GM12878 (cell line): ENCODE results near the gene UBXN7. TPM values are rescaled to one million over a fixed set of nuclear protein-coding genes. Genes with fewer than 3 reads are reported as not detected.

Experiments used
- ATAC-seq: fragments of 200-7000 bp; cut with Tn5 transposase; 3 replicates; pipeline ENCODE4 v1.9.1; 2020; ENCODE audit warnings: mild to moderate bottlenecking, moderate library complexity
- BruUV-seq: library from RNA; stranded (reverse); fragments of 400-500 nt; replicated peaks from 2 replicates; lab custom pipeline; 2021; lab: Mats Ljungman, UMichigan
- CTCF ChIA-PET: fragments of 300-600 bp; sonication (Branson Sonifier 250); formaldehyde crosslinking; extraction: SDS; loops from one replicate; lab custom pipeline; 2021; ENCODE audit warnings: inconsistent platforms; lab: Yijun Ruan, JAX
- POLR2A ChIA-PET: fragments of 350-600 bp; formaldehyde crosslinking; extraction: SDS; loops from one replicate; lab custom pipeline; 2021; ENCODE audit warnings: inconsistent platforms; lab: Charles Lee
- RAD21 ChIA-PET: fragments of 300-600 bp; sonication (Branson Sonifier 250); formaldehyde crosslinking; loops from one replicate; lab custom pipeline; 2023; ENCODE audit warnings: antibody characterized with exemption; ENCODE audit not compliant: unreplicated experiment; lab: Charles Lee
- SMC1A ChIA-PET: fragments of 300-600 bp; sonication (Branson Sonifier 250); formaldehyde crosslinking; loops from one replicate; lab custom pipeline; 2023; ENCODE audit not compliant: unreplicated experiment, uncharacterized antibody; lab: Charles Lee
- DNase-seq: peaks from one replicate; pipeline ENCODE4 v3.0.0-alpha.2; 2011; ENCODE audit warnings: low read depth, low spot score
- FAIRE-seq: peaks from 3 replicates; lab custom pipeline; 2011; peaks lifted over from hg19 to GRCh38; lab: Jason Lieb, UNC
- H2AFZ ChIP-seq: 2 replicates; pipeline ENCODE4 v1.6.0; 2011; ENCODE audit warnings: low read depth, low read length, control low read depth; ENCODE audit not compliant: control insufficient read depth
- H3K27ac ChIP-seq: 2 replicates; pipeline ENCODE4 v1.5.1; 2011; ENCODE audit warnings: control low read depth; ENCODE audit not compliant: control insufficient read depth, insufficient read depth
- H3K27me3 ChIP-seq, 2 experiments: replicated peaks in 1 of 2; 2 replicates each; pipeline versions ENCODE4 v1.6.0 to v1.6.1; 2011; ENCODE audit warnings: low read length in 1 of 2; ENCODE audit not compliant: control insufficient read depth in 2 of 2, insufficient read depth in 2 of 2
- H3K36me3 ChIP-seq, 2 experiments: 2 replicates each; pipeline ENCODE4 v1.5.1; 2011; ENCODE audit warnings: low read length in 1 of 2; ENCODE audit not compliant: control insufficient read depth in 2 of 2, insufficient read depth in 2 of 2
- H3K4me1 ChIP-seq: 2 replicates; pipeline ENCODE4 v1.6.1; 2011; ENCODE audit warnings: mild to moderate bottlenecking, low read length, moderate library complexity, mixed read lengths; ENCODE audit not compliant: control insufficient read depth, insufficient read depth
- H3K4me2 ChIP-seq: 2 replicates; pipeline ENCODE4 v1.6.0; 2011; ENCODE audit warnings: control low read depth; ENCODE audit not compliant: control insufficient read depth, insufficient read depth
- H3K4me3 ChIP-seq: fragments of 200-600 bp; sonication (generic); 2 replicates; pipeline ENCODE4 v1.5.1; 2016
- H3K79me2 ChIP-seq: 2 replicates; pipeline ENCODE4 v1.6.0; 2011; ENCODE audit warnings: low read length; ENCODE audit not compliant: control insufficient read depth, insufficient read depth
- H3K9ac ChIP-seq: 2 replicates; pipeline ENCODE4 v1.8.0; 2011; ENCODE audit warnings: low read length, control low read depth, mixed read lengths; ENCODE audit not compliant: control insufficient read depth, insufficient read depth
- H3K9me3 ChIP-seq: replicated peaks from 3 replicates; pipeline ENCODE4 v1.5.1; 2011; ENCODE audit warnings: mild to moderate bottlenecking, low read length; ENCODE audit not compliant: control insufficient read depth, insufficient read depth
- H4K20me1 ChIP-seq: 2 replicates; pipeline ENCODE4 v1.6.0; 2011; ENCODE audit not compliant: control insufficient read depth, insufficient read depth
- ASH2L ChIP-seq: fragments of 300-600, 200-600 bp; sonication (generic); IDR thresholded peaks from 2 replicates; pipeline ENCODE4 v1.6.1; 2017; ENCODE audit warnings: low read depth, mild to moderate bottlenecking, borderline replicate concordance
- ETV6 ChIP-seq, 2 experiments: fragments of 450-650 bp in 1 of 2; IDR thresholded peaks in 1 of 2; conservative IDR thresholded peaks in 1 of 2; 2 replicates each; pipeline ENCODE4 v1.6.1; 2014; ENCODE audit warnings: antibody characterized with exemption in 1 of 2, borderline replicate concordance in 1 of 2, low read depth in 1 of 2, mild to moderate bottlenecking in 1 of 2, moderate library complexity in 1 of 2
- KLF5 ChIP-seq: fragments of 450-650 bp; IDR thresholded peaks from 2 replicates; pipeline ENCODE4 v1.6.1; 2014; ENCODE audit warnings: mild to moderate bottlenecking; ENCODE audit not compliant: partially characterized antibody
- MXI1 ChIP-seq: fragments of 150-350 bp; IDR thresholded peaks from 2 replicates; pipeline ENCODE4 v1.6.1; 2011; ENCODE audit warnings: low read depth, mild to moderate bottlenecking, inconsistent platforms, low read length, improper control_type of control experiment
- NBN ChIP-seq: fragments of 450-650 bp; IDR thresholded peaks from 2 replicates; pipeline ENCODE4 v1.6.1; 2016
- NR2C2 ChIP-seq: IDR thresholded peaks from 2 replicates; pipeline ENCODE4 v1.6.1; 2011; ENCODE audit warnings: borderline replicate concordance, low read depth; ENCODE audit not compliant: control insufficient read depth, insufficient read length
- POLR2AphosphoS2 ChIP-seq: IDR thresholded peaks from 2 replicates; pipeline ENCODE4 v1.6.1; 2011; ENCODE audit warnings: low read depth, mild to moderate bottlenecking, low read length, improper control_type of control experiment, moderate library complexity
- RCOR1 ChIP-seq: conservative IDR thresholded peaks from 2 replicates; pipeline ENCODE4 v1.6.1; 2012; ENCODE audit warnings: low read depth, low read length, improper control_type of control experiment
- SREBF1 ChIP-seq: IDR thresholded peaks from 2 replicates; pipeline ENCODE4 v1.6.1; 2012; ENCODE audit warnings: mild to moderate bottlenecking, low read length
- WGBS: methylation state at CpG from one replicate; pipeline ENCODE4 v1.1.6; 2016; ENCODE audit warnings: low lambda C conversion rate; ENCODE audit not compliant: insufficient replicate concordance, insufficient coverage; ENCODE audit errors: missing lambda C conversion rate; 5-methylcytosine and 5-hydroxymethylcytosine counted together
- in situ Hi-C: fragments of 300-500 bp; cut with MboI; formaldehyde crosslinking; loops from 9 replicates; pipeline ENCODE4 v1.14.3; 2018; ENCODE audit warnings: mixed read lengths
- intact Hi-C: fragments of 100-400 bp; cut with micrococcal nuclease; formaldehyde crosslinking; loops from one replicate; pipeline ENCODE4 v1.14.2; 2022; ENCODE audit not compliant: unreplicated experiment
- polyA plus RNA-seq, 11 experiments: library from polyadenylated mRNA; depleted of rRNA in 4 of 11; unstranded in 6 of 11; stranded (reverse) in 5 of 11; fragments of >200 nt; fragmentation: Nextera tagmentation in 4 of 11; fragmentation: Illumina TruSeq in 1 of 11; extraction: Ambion mirVana in 4 of 11; extraction: Trizol in 1 of 11; gene quantifications; 1 replicate in 1 of 11; 2 replicates in 10 of 11; pipeline versions ENCODE4 v1.2.1 to v1.2.3, GENCODE V29; 2011 to 2016; ENCODE audit warnings: inconsistent platforms in 2 of 11, missing spikeins in 2 of 11, low read depth in 1 of 11
- total RNA-seq, 4 experiments: library from RNA; depleted of rRNA in 3 of 4; stranded (reverse); fragments of >200 nt in 3 of 4; fragmentation: Illumina TruSeq in 1 of 4; extraction: Trizol in 1 of 4; gene quantifications; 2 replicates each; pipeline versions ENCODE4 v1.2.1 to v1.2.3, GENCODE V29; 2013 to 2021
- TF ChIP-seq, protein P1 (sequence below): fragments of 450-650 bp; IDR thresholded peaks from 2 replicates; pipeline ENCODE4 v1.6.1; 2017; ENCODE audit warnings: antibody characterized with exemption, mild to moderate bottlenecking, moderate library complexity
- TF ChIP-seq, protein P2 (sequence below): fragments of 450-650 bp; IDR thresholded peaks from 2 replicates; pipeline ENCODE4 v1.6.1; 2017; ENCODE audit warnings: mild to moderate bottlenecking, moderate library complexity
- TF ChIP-seq, protein P3 (sequence below): IDR thresholded peaks from 2 replicates; pipeline ENCODE4 v1.6.1; 2011; ENCODE audit warnings: low read depth, mild to moderate bottlenecking, low read length, moderate library complexity, borderline replicate concordance; ENCODE audit errors: extremely low read depth

UBXN7 gene
- total and polyA plus RNA-seq, 10 of the 15 experiments (the other 5 are each of a cell fraction or from before 2014, with no cell fraction given) = 4.8 to 78.4 (median 24.9) TPM

DNA sequence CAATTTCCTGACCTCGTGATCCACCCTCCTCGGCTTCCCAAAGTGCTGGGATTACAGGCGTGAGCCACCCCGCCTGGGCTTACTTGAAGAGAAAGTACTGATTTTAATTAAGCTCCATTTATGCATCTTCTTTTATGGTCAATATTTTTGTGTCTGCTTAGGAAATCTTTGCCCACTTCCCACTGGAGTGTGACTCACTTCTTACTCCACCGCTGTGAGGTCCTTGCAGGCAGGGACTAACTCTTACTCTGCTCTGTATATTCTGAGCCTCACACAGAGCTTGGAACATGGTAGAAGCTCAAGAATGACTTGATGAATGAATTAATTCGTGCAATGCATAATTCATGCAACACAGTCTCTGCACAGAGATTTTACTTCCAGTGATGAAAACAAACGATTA, 91.1 kb downstream of the UBXN7 start:
- no peak overlapping the region for H3K4me2 ChIP-seq
- ATAC-seq = no peak

DNA sequence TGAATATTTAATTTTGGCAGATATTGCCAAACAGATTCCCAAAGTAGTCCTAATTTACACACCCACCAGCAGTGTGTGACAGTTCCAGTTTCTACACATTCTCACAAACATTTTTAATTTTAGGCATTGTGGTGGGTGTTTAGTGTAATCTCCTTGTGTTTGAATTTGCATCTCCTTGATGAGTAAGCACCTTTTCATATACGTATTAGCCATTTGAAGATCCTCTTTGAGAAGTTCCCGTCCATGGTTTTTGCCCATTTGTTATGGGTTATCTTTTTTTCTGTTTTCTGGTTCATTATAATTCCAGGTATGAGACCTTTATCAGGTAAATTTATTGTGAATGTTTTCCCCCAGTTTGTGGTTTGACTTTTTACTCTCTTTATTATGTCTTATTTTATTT, 91.8 kb downstream of the UBXN7 start:
- Histone ChIP-seq H3K9me3 (no peaks in the 10 kb centered on the region; the same call in 2 of the 3 replicates), H2AFZ (no peak overlapping the region), H3K9ac (no peak overlapping the region), H3K79me2 (no peaks in the 10 kb centered on the region), H3K27me3 (no peaks in the 10 kb centered on the region), H4K20me1 (no peaks in the 10 kb centered on the region)
- FAIRE-seq (no peak), ATAC-seq (peak; percentile 15; the same call in 1 of the 3 replicates)
- intact Hi-C loops = no loop called here
- BruUV-seq = no TSS peak
- RAD21 ChIA-PET = no interaction called here
- in situ Hi-C loops = no loop called here
- 3% methylated on average over 2 of the region's 2 CpGs for WGBS
- SMC1A ChIA-PET = interaction anchor here (0.7 to 1.2 kb wide), 2 partner anchors 25 to 30 kb away, joined by 4 read pairs; no protein-coding TSS in a partner anchor
- no peak for TF ChIP-seq SREBF1
- TF ChIP-seq, protein P1, sequence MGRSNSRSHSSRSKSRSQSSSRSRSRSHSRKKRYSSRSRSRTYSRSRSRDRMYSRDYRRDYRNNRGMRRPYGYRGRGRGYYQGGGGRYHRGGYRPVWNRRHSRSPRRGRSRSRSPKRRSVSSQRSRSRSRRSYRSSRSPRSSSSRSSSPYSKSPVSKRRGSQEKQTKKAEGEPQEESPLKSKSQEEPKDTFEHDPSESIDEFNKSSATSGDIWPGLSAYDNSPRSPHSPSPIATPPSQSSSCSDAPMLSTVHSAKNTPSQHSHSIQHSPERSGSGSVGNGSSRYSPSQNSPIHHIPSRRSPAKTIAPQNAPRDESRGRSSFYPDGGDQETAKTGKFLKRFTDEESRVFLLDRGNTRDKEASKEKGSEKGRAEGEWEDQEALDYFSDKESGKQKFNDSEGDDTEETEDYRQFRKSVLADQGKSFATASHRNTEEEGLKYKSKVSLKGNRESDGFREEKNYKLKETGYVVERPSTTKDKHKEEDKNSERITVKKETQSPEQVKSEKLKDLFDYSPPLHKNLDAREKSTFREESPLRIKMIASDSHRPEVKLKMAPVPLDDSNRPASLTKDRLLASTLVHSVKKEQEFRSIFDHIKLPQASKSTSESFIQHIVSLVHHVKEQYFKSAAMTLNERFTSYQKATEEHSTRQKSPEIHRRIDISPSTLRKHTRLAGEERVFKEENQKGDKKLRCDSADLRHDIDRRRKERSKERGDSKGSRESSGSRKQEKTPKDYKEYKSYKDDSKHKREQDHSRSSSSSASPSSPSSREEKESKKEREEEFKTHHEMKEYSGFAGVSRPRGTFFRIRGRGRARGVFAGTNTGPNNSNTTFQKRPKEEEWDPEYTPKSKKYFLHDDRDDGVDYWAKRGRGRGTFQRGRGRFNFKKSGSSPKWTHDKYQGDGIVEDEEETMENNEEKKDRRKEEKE = no peak
- TF ChIP-seq, protein P2, sequence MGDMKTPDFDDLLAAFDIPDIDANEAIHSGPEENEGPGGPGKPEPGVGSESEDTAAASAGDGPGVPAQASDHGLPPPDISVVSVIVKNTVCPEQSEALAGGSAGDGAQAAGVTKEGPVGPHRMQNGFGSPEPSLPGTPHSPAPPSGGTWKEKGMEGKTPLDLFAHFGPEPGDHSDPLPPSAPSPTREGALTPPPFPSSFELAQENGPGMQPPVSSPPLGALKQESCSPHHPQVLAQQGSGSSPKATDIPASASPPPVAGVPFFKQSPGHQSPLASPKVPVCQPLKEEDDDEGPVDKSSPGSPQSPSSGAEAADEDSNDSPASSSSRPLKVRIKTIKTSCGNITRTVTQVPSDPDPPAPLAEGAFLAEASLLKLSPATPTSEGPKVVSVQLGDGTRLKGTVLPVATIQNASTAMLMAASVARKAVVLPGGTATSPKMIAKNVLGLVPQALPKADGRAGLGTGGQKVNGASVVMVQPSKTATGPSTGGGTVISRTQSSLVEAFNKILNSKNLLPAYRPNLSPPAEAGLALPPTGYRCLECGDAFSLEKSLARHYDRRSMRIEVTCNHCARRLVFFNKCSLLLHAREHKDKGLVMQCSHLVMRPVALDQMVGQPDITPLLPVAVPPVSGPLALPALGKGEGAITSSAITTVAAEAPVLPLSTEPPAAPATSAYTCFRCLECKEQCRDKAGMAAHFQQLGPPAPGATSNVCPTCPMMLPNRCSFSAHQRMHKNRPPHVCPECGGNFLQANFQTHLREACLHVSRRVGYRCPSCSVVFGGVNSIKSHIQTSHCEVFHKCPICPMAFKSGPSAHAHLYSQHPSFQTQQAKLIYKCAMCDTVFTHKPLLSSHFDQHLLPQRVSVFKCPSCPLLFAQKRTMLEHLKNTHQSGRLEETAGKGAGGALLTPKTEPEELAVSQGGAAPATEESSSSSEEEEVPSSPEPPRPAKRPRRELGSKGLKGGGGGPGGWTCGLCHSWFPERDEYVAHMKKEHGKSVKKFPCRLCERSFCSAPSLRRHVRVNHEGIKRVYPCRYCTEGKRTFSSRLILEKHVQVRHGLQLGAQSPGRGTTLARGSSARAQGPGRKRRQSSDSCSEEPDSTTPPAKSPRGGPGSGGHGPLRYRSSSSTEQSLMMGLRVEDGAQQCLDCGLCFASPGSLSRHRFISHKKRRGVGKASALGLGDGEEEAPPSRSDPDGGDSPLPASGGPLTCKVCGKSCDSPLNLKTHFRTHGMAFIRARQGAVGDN = no peak
- TF ChIP-seq RCOR1 = no peak
- no peak for TF ChIP-seq KLF5
- TF ChIP-seq, all 136 proteins: peak for 0
- ChIA-PET POLR2A (interaction anchor here (0.7 to 1.0 kb wide), 2 partner anchors 42 to 582 kb away, joined by 3 to 6 read pairs; no protein-coding TSS in a partner anchor), CTCF (interaction anchor here (0.8 kb wide), 1 partner anchor 66 kb away, joined by 3 read pairs; no protein-coding TSS in a partner anchor)
- Histone ChIP-seq H3K4me1 (peaks cover 4% of the 10 kb centered on the region; the same call in 1 of the 2 replicates), H3K4me3 (no peak overlapping the region), H3K4me2 (no peak overlapping the region), H3K36me3 (no peaks in the 10 kb centered on the region), H3K27ac (no peak overlapping the region)
- no peak for DNase-seq

More for the DNA sequence above, 91.1 kb downstream of the UBXN7 start:
- Histone ChIP-seq H3K9me3 (no peaks in the 10 kb centered on the region; the same call in 2 of the 3 replicates), H4K20me1 (no peaks in the 10 kb centered on the region), H3K79me2 (no peaks in the 10 kb centered on the region), H3K4me3 (no peak overlapping the region), H3K27me3 (no peaks in the 10 kb centered on the region), H3K27ac (no peak overlapping the region)
- 65% methylated on average over 7 of the region's 7 CpGs for WGBS
- SMC1A ChIA-PET = interaction anchor here (0.7 to 1.2 kb wide), 3 partner anchors 24 to 93 kb away, joined by 3 to 4 read pairs (median 4); no protein-coding TSS in a partner anchor
- TF ChIP-seq ETV6 (conservative IDR thresholded peaks at IDR 0.05 in 1 of 2, IDR thresholded peaks at IDR 0.05 in 1 of 2; ENCODE audit: borderline replicate concordance in 1 of 2, low read depth in 1 of 2) (no peak), ASH2L (no peak), MXI1 (no peak), NBN (no peak), NR2C2 (no peak), POLR2AphosphoS2 (no peak)
- TF ChIP-seq, protein P3, sequence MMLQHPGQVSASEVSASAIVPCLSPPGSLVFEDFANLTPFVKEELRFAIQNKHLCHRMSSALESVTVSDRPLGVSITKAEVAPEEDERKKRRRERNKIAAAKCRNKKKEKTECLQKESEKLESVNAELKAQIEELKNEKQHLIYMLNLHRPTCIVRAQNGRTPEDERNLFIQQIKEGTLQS = no peak
- TF ChIP-seq, all 136 proteins: peak for 0
- intact Hi-C loops (no loop called here), in situ Hi-C loops (no loop called here)
- H3K4me1 ChIP-seq = peaks cover 4% of the 10 kb centered on the region; the same call in 1 of the 2 replicates
- ChIA-PET CTCF (interaction anchor here (0.6 to 0.8 kb wide), 2 partner anchors 66 to 80 kb away, joined by 3 read pairs; no protein-coding TSS in a partner anchor), POLR2A (interaction anchor here (0.6 kb wide), 2 partner anchors 38 to 389 kb away, joined by 3 to 4 read pairs; no protein-coding TSS in a partner anchor), RAD21 (no interaction called here)
- no peak for FAIRE-seq
- no TSS peak for BruUV-seq
- H3K36me3 ChIP-seq = no peaks in the 10 kb centered on the region
- H2AFZ ChIP-seq = no peak overlapping the region
- H3K9ac ChIP-seq = no peak overlapping the region
- DNase-seq = no peak
